Bone marrow (tissue), 2 donors: ENCODE data around the gene CEP89.
"Not testable (repeated sequence)": the region's sequence is repeated elsewhere in the genome, so short reads cannot be mapped to it uniquely, and the experiment has no call there.

ENCODE experiments used
- DNase-seq, 2 donors: peaks; one replicate each; lab custom pipeline; 2025; lab: John Stamatoyannopoulos, UW

The CEP89 gene

GRCh38 chr19:32945260-32945659 is 26.5 kb downstream of the CEP89 start:
- DNase-seq: no peak

- not testable (repeated sequence) for DNase-seq
These were observed 30.5 kb downstream of the CEP89 start for GRCh38 chr19:32941273-32941672.

- DNase-seq: no peak
These were observed 35.7 kb downstream of the CEP89 start for GRCh38 chr19:32936065-32936464.

- DNase-seq: no peak
These were observed 36.1 kb downstream of the CEP89 start for GRCh38 chr19:32935629-32936028.

GRCh38 chr19:32933571-32933970 is 38.2 kb downstream of the CEP89 start:
- no peak for DNase-seq

- DNase-seq: no peak
These were observed 41.2 kb downstream of the CEP89 start for GRCh38 chr19:32930567-32930966.

- no peak for DNase-seq
These were observed 43.0 kb downstream of the CEP89 start for GRCh38 chr19:32928806-32929205.

- DNase-seq: no peak
These were observed 47.6 kb downstream of the CEP89 start for GRCh38 chr19:32924200-32924599.

- DNase-seq: no peak
These were observed 50.1 kb downstream of the CEP89 start for GRCh38 chr19:32921624-32922023.

GRCh38 chr19:32919365-32919764 is 52.4 kb downstream of the CEP89 start:
- no peak for DNase-seq

- DNase-seq: no peak
These were observed 54.2 kb downstream of the CEP89 start for GRCh38 chr19:32917616-32917996.

GRCh38 chr19:32916969-32917615 is 54.7 kb downstream of the CEP89 start:
- DNase-seq: no peak

GRCh38 chr19:32914879-32915660 is 56.7 kb downstream of the CEP89 start:
- no peak for DNase-seq

GRCh38 chr19:32911467-32911866 is 60.3 kb downstream of the CEP89 start:
- no peak for DNase-seq

GRCh38 chr19:32910874-32911273 is 60.9 kb downstream of the CEP89 start:
- DNase-seq: no peak

- DNase-seq: no peak
These were observed 61.7 kb downstream of the CEP89 start for GRCh38 chr19:32910094-32910493.

- DNase-seq: no peak
These were observed 62.5 kb downstream of the CEP89 start for GRCh38 chr19:32909257-32909656.

- no peak for DNase-seq
These were observed 63.0 kb downstream of the CEP89 start for GRCh38 chr19:32908641-32909190.

- no peak for DNase-seq
These were observed 69.3 kb downstream of the CEP89 start for GRCh38 chr19:32902448-32902847.

- no peak for DNase-seq
These were observed 70.1 kb downstream of the CEP89 start for GRCh38 chr19:32901504-32902161.

- DNase-seq: no peak
These were observed 75.1 kb downstream of the CEP89 start for GRCh38 chr19:32896516-32897214.

- DNase-seq: no peak
These were observed 76.4 kb downstream of the CEP89 start for GRCh38 chr19:32895384-32895783.
